ENCODE results near the gene SASH1. TPM values are rescaled to one million over a fixed set of nuclear protein-coding genes. Genes with fewer than 3 reads are reported as not detected.

SASH1 gene
- total and polyA plus RNA-seq, 9 donors = 8.6 to 35.2 (median 18.2) TPM

DNA sequence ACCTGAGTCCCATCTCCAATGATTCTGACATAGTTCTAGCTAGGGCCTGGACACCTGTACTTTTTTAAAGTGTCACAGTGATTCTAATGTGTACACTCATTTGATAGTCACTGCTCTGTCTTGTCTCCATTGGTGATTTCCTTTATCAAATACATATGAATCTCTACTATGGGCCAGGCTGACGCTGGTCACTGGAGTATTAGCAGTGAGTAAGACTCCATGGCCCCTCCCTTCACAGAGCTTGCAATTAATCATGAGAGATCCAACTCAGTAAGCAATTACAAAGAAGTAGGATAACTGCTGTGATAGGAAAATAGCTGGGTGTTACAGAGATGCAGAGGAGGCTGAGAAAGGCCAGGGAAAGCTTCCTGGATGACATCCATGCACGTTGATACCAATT lies 19.3 kb upstream of the SASH1 start:
- WGBS, 3 donors = 54 to 68% (median 63%) methylated on average over 2 of the region's 2 CpGs

DNA sequence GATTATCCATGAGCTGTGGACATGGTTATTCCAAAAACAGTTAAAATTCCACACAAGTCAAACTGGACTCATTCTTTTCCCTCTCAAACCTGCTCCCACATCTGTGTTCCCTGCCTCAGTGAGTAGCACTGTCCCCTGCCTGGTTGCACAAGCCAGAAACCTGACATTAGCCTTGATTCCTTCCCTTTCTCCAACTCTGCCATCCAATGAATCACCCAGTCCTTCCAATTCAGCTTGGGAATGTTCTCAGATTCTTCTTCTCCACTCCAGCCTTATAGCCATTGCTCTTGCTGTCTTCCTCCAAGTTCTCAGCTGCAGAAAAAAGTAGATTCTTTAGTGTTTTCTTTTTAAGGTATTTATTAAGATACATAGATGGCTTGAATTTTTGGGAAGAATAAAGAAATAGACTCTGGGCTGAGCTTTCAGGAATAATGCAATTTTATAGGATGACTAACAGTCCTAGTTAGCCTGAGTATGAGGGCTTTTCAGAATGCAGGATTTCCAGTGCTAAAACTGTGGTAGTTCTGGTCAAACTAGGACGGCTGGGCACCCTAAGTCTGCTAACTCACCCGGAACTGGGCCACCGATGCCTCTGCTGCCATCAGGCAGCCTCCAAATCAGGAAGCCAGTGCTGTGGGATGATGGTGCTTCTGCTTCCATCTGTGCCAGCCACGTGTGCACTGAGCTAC lies 18.2 kb upstream of the SASH1 start:
- Histone ChIP-seq H3K4me1 (ENCODE audit: insufficient read depth) (no peaks in the 10 kb centered on the region), H3K27me3 (no peaks in the 10 kb centered on the region), H3K9me3 (no peaks in the 10 kb centered on the region), H3K27ac (no peak overlapping the region), H3K36me3 (no peaks in the 10 kb centered on the region), H3K4me3 (no peak overlapping the region)
- TF ChIP-seq POLR2A (IDR thresholded peaks at IDR 0.05) = no peak
- TF ChIP-seq, protein P1, sequence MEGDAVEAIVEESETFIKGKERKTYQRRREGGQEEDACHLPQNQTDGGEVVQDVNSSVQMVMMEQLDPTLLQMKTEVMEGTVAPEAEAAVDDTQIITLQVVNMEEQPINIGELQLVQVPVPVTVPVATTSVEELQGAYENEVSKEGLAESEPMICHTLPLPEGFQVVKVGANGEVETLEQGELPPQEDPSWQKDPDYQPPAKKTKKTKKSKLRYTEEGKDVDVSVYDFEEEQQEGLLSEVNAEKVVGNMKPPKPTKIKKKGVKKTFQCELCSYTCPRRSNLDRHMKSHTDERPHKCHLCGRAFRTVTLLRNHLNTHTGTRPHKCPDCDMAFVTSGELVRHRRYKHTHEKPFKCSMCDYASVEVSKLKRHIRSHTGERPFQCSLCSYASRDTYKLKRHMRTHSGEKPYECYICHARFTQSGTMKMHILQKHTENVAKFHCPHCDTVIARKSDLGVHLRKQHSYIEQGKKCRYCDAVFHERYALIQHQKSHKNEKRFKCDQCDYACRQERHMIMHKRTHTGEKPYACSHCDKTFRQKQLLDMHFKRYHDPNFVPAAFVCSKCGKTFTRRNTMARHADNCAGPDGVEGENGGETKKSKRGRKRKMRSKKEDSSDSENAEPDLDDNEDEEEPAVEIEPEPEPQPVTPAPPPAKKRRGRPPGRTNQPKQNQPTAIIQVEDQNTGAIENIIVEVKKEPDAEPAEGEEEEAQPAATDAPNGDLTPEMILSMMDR (IDR thresholded peaks at IDR 0.05) = no peak
- TF ChIP-seq EP300 (IDR thresholded peaks at IDR 0.05) = no peak
- no peak for DNase-seq
- intact Hi-C loops (cut with DNase I) = no loop called here
- 49 to 66% (median 65%) methylated on average over 4 of the region's 4 CpGs for WGBS, 3 donors

More for the DNA sequence above, 19.3 kb upstream of the SASH1 start:
- Histone ChIP-seq H3K9me3 (no peaks in the 10 kb centered on the region), H3K36me3 (no peaks in the 10 kb centered on the region), H3K4me3 (no peak overlapping the region), H3K27ac (no peak overlapping the region), H3K27me3 (no peaks in the 10 kb centered on the region), H3K4me1 (ENCODE audit: insufficient read depth) (no peaks in the 10 kb centered on the region)
- DNase-seq = no peak
- intact Hi-C loops (cut with DNase I) = no loop called here
- TF ChIP-seq, protein P1 (IDR thresholded peaks at IDR 0.05) = no peak
- no peak for TF ChIP-seq POLR2A (IDR thresholded peaks at IDR 0.05)
- no peak for TF ChIP-seq EP300 (IDR thresholded peaks at IDR 0.05)

DNA sequence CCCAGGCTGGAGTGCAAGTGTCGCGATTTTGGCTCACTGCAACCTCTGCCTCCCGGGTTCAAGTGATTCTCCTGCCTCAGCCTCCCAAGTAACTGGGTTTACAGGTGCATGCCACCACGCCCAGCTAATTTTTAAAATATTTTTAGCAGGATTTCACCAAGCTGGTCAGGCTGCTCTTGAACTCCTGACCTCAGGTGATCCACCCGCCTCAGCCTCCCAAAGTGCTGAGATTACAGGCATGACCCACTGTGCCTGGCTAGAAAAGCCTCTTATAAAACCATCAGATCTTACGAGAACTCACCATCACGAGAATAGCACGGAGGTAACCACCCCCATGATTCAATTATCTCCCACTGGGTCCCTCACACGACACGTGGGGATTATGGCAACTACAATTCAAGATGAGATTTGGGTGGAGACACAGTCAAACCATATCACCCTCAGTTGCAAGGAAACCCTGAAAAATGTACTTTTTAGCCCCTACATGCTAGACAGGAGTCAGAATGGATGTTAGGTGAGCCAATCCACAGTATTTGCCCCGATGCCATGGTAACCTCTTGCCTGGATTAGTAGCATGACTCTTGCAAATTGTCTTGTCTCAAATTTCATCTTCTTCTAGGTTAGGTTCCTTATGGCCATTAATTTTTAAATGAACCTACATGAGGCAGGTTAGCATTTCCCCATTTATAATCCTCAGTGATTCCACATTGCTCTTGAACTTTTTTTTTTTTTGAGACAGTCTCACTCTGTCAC lies 17.1 kb upstream of the SASH1 start:
- intact Hi-C loops (cut with DNase I) = no loop called here
- H3K27ac ChIP-seq = no peak overlapping the region
- H3K36me3 ChIP-seq = no peaks in the 10 kb centered on the region
- no peak for DNase-seq
- H3K4me3 ChIP-seq = no peak overlapping the region
- WGBS, 3 donors = 86 to 93% (median 88%) methylated on average over 11 of the region's 11 CpGs
- H3K27me3 ChIP-seq = no peaks in the 10 kb centered on the region
- H3K9me3 ChIP-seq = no peaks in the 10 kb centered on the region
- H3K4me1 ChIP-seq (ENCODE audit: insufficient read depth) = no peaks in the 10 kb centered on the region
- TF ChIP-seq, protein P1 (IDR thresholded peaks at IDR 0.05) = no peak
- TF ChIP-seq POLR2A (IDR thresholded peaks at IDR 0.05) (no peak), EP300 (IDR thresholded peaks at IDR 0.05) (no peak)

DNA sequence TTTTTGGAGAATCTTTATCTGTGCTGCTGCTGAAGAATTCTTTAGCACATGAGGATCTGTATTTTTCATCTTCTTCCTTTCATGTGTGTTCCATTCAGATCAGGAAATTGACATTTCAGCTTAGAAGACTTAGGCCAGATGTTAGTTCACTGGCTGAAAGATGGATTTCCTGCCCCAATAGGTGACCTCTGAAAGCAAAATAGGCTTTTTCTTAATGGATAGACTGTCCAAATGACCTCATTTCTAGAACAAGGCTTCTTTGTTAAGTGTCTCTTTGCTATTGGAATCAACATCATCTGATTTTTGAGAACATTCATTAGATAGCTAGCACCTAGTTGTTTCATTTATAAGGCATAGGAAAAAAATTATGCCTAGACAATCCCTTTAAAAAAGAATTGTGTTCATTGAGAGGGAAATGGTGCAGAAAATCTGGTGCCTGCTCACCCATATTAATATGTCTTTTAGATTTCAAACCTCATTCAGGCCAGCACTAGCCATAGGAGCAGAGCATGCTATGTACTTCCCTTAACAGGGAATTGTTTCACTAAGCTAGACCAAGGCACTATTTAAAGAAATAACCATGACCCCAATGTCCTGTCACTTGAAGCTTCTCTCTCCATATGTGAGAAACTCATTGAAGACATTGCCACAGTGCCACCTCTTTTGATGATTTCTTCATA lies 13.6 kb upstream of the SASH1 start:
- H3K27me3 ChIP-seq = no peaks in the 10 kb centered on the region
- H3K4me3 ChIP-seq = no peak overlapping the region
- intact Hi-C loops (cut with DNase I) = no loop called here
- H3K4me1 ChIP-seq (ENCODE audit: insufficient read depth) = no peaks in the 10 kb centered on the region
- no peak overlapping the region for H3K27ac ChIP-seq
- H3K36me3 ChIP-seq = no peaks in the 10 kb centered on the region
- H3K9me3 ChIP-seq = no peaks in the 10 kb centered on the region
- no peak for DNase-seq
- TF ChIP-seq EP300 (IDR thresholded peaks at IDR 0.05) (no peak), POLR2A (IDR thresholded peaks at IDR 0.05) (no peak)
- TF ChIP-seq, protein P1 (IDR thresholded peaks at IDR 0.05) = no peak

Data from ovary (tissue), 9 donors.